Kidney (tissue), 14 donors: Measurements from ENCODE around the gene JADE2. TPM values are rescaled to one million over a fixed set of nuclear protein-coding genes. Genes with fewer than 3 reads are reported as not detected.

Source experiments
- DNase-seq, 5 donors: peaks; one replicate each; pipeline ENCODE4 v3.0.0-alpha.2; 2013 to 2020
- FAIRE-seq: peaks from 2 replicates; lab custom pipeline; 2012; peaks lifted over from hg19 to GRCh38; lab: Jason Lieb, UNC
- H3K27ac ChIP-seq, 2 donors: one replicate each; pipeline ENCODE4 v1.7.0; 2013; ENCODE audit warnings: low read depth in 2 of 2, low read length in 2 of 2, inconsistent platforms in 1 of 2
- H3K27me3 ChIP-seq: one replicate; pipeline ENCODE4 v1.7.1; 2013; ENCODE audit warnings: low read length, inconsistent platforms; ENCODE audit not compliant: control insufficient read depth, insufficient read depth
- H3K36me3 ChIP-seq, 3 donors: one replicate each; pipeline versions ENCODE4 v1.7.0 to v1.7.1; 2013; ENCODE audit warnings: low read length in 3 of 3, control low read depth in 1 of 3, inconsistent platforms in 1 of 3; ENCODE audit not compliant: insufficient read depth in 3 of 3, control insufficient read depth in 2 of 3
- H3K4me1 ChIP-seq, 3 donors: one replicate each; pipeline versions ENCODE4 v1.7.0 to v1.7.1; 2013; ENCODE audit warnings: low read length in 3 of 3, inconsistent platforms in 1 of 3, low read depth in 1 of 3; ENCODE audit not compliant: control insufficient read depth in 2 of 3, insufficient read depth in 2 of 3
- H3K4me3 ChIP-seq, 3 donors: one replicate each; pipeline versions ENCODE4 v1.7.0 to v1.8.1; 2013; ENCODE audit warnings: low read length in 3 of 3, control low read depth in 1 of 3, inconsistent platforms in 1 of 3
- H3K9ac ChIP-seq, 3 donors: one replicate each; pipeline versions ENCODE4 v1.7.0 to v1.7.1; 2013; ENCODE audit warnings: low read length in 3 of 3, control low read depth in 1 of 3, inconsistent platforms in 1 of 3
- H3K9me3 ChIP-seq, 3 donors: one replicate each; pipeline versions ENCODE4 v1.7.0 to v1.7.1; 2013; ENCODE audit warnings: low read length in 3 of 3, control low read depth in 1 of 3, inconsistent platforms in 1 of 3; ENCODE audit not compliant: control insufficient read depth in 2 of 3, insufficient read depth in 1 of 3
- CTCF ChIP-seq: IDR thresholded peaks from 3 replicates; pipeline ENCODE4 v1.5.1; 2012; ENCODE audit warnings: mild to moderate bottlenecking, moderate library complexity, borderline replicate concordance; ENCODE audit not compliant: insufficient read depth; ENCODE audit errors: extremely low read depth
- intact Hi-C: fragments of 100-400 bp; cut with DNase I; formaldehyde crosslinking; loops from one replicate; pipeline ENCODE4 v1.11.1; 2022
- polyA plus RNA-seq: library from polyadenylated mRNA; stranded (reverse); fragments of 350-450 nt; fragmentation: Illumina TruSeq; extraction: RNeasy Lipid Tissue Mini Kit (QIAGEN cat#74804); gene quantifications from one replicate; pipeline ENCODE4 v1.2.3, GENCODE V29; 2014; ENCODE audit warnings: low read depth, low replicate concordance; ENCODE audit not compliant: insufficient read depth
- total RNA-seq: library from RNA; stranded (reverse); fragmentation: NEBNext Ultra II Directional; extraction: Animal tissue kit (Norgen Biotek cat#: 25700); gene quantifications from one replicate; pipeline ENCODE4 v1.2.1, GENCODE V29; 2021
- donor health status: control.
- donor health status: control.
- donor health status: control.
- donor health status: control.
- donor health status: control.
- donor health status: DM: yes; HTN: yes; CAD: no.
- donor health status: Normal renal cell carcinoma (clear cell type).

JADE2 gene
- total and polyA plus RNA-seq, 2 donors from 2014 or later, result 9.2 to 99.6 TPM

GRCh38 chr5:134603059-134603458 is 77.6 kb downstream of the JADE2 start:
- Histone ChIP-seq H3K36me3 (peaks cover 6 to 30% (median 15%) of the 10 kb centered on the region in 3 donors), H3K27ac (no peak overlapping the region), H3K27me3 (no peaks in the 10 kb centered on the region), H3K9ac (no peak overlapping the region), H3K9me3 (no peaks in the 10 kb centered on the region), H3K4me3 (no peak overlapping the region), H3K4me1 (no peaks in the 10 kb centered on the region)
- TF ChIP-seq CTCF, result no peak
- FAIRE-seq (no peak), DNase-seq (no peak)
- intact Hi-C loops, result no loop called here

- intact Hi-C loops, result no loop called here
- Histone ChIP-seq H3K9me3 (no peaks in the 10 kb centered on the region), H3K27ac (no peak overlapping the region), H3K9ac (no peak overlapping the region), H3K4me1 (peaks cover 0 to 6% (median 4%) of the 10 kb centered on the region in 3 donors), H3K4me3 (no peak overlapping the region), H3K36me3 (peaks cover 8 to 45% (median 28%) of the 10 kb centered on the region in 3 donors), H3K27me3 (no peaks in the 10 kb centered on the region)
- TF ChIP-seq CTCF, result no peak
- FAIRE-seq (no peak), DNase-seq (no peak)
These were observed 79.4 kb downstream of the JADE2 start for GRCh38 chr5:134604908-134605307.

DNA sequence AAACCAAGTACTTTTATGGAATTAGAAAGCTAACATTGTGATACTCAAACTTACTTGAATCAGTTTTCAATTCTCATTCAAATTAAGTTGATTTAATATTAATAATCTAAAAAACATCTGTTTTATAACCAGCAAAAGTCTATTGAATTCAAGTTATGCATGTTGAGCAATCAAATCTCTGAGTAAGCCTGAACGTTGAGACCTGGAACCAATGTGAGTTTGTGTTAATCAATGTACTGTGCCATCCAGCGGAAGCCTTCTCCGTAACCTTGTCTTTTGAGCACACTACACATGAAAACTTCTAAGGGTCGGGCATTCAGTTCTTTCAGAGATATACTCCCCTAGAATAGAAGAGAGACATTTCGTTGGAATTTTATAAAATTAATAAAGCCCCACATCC is 81.3 kb downstream of the JADE2 start:
- DNase-seq (no peak), FAIRE-seq (no peak)
- no peak for TF ChIP-seq CTCF
- no peaks in the 10 kb centered on the region for H3K9me3 ChIP-seq
- H3K36me3 ChIP-seq, result peaks cover 10 to 54% (median 31%) of the 10 kb centered on the region in 3 donors
- H3K27ac ChIP-seq, result no peak overlapping the region
- H3K4me3 ChIP-seq, result no peak overlapping the region
- peaks cover 0 to 6% (median 4%) of the 10 kb centered on the region in 3 donors for H3K4me1 ChIP-seq
- intact Hi-C loops, result no loop called here
- no peak overlapping the region for H3K9ac ChIP-seq
- H3K27me3 ChIP-seq, result no peaks in the 10 kb centered on the region

DNA sequence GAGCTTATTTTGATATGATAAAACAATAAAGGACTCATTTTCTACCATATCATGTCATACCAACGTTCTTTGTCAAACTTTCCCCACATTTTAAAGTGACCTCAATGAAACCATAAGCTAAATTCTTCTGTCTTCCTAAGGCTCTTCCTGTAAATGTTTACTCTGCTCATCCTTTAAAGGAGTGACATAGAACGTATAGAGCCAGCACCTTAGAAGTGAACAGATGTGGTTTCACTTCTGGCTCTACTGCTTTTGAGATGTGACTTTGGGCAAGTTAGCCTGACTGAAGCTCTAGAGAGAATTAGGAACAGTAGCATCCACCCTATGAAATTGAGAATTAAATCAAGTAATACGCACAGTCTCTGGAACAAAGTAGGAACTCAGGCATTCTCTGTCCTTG is 83.1 kb downstream of the JADE2 start:
- TF ChIP-seq CTCF, result no peak
- intact Hi-C loops, result no loop called here
- Histone ChIP-seq H3K4me1 (peaks cover 0 to 6% (median 4%) of the 10 kb centered on the region in 3 donors), H3K27me3 (no peaks in the 10 kb centered on the region), H3K9ac (no peak overlapping the region), H3K36me3 (peaks cover 10 to 60% (median 32%) of the 10 kb centered on the region in 3 donors), H3K4me3 (no peak overlapping the region), H3K9me3 (no peaks in the 10 kb centered on the region), H3K27ac (no peak overlapping the region)
- FAIRE-seq (no peak), DNase-seq (no peak)
